ENCODE results near the gene KCNF1.

DNA sequence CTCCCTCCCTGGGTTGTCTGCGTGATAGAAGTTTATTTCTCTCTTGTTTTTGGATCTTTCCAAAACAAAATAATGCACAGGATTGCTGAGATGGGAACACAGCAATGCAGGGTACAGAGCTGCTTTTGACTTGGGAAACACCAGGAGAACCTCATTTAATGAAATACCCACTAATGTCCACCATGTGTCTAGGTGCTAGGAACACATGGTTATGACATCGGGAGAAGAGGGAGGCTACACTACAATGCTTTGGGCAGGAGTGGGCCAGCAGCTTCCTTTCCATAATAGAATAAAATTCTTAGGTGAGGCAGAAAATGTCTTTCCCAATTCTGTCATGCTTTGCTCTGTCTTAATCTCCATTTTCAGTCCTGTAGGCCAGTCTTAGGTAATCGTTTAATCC lies 29.2 kb upstream of the KCNF1 start:
- TF ChIP-seq POLR2A (IDR thresholded peaks at IDR 0.05; ENCODE audit: borderline replicate concordance, extremely low read depth, insufficient read depth, insufficient read length): no peak
- TF ChIP-seq CEBPB (IDR thresholded peaks at IDR 0.05; ENCODE audit: low read depth): no peak
- TF ChIP-seq, protein P1, sequence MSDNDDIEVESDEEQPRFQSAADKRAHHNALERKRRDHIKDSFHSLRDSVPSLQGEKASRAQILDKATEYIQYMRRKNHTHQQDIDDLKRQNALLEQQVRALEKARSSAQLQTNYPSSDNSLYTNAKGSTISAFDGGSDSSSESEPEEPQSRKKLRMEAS (IDR thresholded peaks at IDR 0.05): no peak
- TF ChIP-seq ZFX (IDR thresholded peaks at IDR 0.05): no peak
- TF ChIP-seq, protein P2, sequence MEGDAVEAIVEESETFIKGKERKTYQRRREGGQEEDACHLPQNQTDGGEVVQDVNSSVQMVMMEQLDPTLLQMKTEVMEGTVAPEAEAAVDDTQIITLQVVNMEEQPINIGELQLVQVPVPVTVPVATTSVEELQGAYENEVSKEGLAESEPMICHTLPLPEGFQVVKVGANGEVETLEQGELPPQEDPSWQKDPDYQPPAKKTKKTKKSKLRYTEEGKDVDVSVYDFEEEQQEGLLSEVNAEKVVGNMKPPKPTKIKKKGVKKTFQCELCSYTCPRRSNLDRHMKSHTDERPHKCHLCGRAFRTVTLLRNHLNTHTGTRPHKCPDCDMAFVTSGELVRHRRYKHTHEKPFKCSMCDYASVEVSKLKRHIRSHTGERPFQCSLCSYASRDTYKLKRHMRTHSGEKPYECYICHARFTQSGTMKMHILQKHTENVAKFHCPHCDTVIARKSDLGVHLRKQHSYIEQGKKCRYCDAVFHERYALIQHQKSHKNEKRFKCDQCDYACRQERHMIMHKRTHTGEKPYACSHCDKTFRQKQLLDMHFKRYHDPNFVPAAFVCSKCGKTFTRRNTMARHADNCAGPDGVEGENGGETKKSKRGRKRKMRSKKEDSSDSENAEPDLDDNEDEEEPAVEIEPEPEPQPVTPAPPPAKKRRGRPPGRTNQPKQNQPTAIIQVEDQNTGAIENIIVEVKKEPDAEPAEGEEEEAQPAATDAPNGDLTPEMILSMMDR (IDR thresholded peaks at IDR 0.05 in 2 of 3, conservative IDR thresholded peaks at IDR 0.05 in 1 of 3; ENCODE audit: borderline replicate concordance in 1 of 3, insufficient read depth in 1 of 3, low read depth in 2 of 3, low read length in 2 of 3): no peak
- TF ChIP-seq EGR1 (IDR thresholded peaks at IDR 0.05; ENCODE audit: low read depth): no peak
- no peak for TF ChIP-seq EZH2 (IDR thresholded peaks at IDR 0.05)
- no peak for TF ChIP-seq SIN3A (IDR thresholded peaks at IDR 0.05; ENCODE audit: low read depth)
- TF ChIP-seq CBX3 (IDR thresholded peaks at IDR 0.05; ENCODE audit: low read depth): no peak
- TF ChIP-seq, protein P3, sequence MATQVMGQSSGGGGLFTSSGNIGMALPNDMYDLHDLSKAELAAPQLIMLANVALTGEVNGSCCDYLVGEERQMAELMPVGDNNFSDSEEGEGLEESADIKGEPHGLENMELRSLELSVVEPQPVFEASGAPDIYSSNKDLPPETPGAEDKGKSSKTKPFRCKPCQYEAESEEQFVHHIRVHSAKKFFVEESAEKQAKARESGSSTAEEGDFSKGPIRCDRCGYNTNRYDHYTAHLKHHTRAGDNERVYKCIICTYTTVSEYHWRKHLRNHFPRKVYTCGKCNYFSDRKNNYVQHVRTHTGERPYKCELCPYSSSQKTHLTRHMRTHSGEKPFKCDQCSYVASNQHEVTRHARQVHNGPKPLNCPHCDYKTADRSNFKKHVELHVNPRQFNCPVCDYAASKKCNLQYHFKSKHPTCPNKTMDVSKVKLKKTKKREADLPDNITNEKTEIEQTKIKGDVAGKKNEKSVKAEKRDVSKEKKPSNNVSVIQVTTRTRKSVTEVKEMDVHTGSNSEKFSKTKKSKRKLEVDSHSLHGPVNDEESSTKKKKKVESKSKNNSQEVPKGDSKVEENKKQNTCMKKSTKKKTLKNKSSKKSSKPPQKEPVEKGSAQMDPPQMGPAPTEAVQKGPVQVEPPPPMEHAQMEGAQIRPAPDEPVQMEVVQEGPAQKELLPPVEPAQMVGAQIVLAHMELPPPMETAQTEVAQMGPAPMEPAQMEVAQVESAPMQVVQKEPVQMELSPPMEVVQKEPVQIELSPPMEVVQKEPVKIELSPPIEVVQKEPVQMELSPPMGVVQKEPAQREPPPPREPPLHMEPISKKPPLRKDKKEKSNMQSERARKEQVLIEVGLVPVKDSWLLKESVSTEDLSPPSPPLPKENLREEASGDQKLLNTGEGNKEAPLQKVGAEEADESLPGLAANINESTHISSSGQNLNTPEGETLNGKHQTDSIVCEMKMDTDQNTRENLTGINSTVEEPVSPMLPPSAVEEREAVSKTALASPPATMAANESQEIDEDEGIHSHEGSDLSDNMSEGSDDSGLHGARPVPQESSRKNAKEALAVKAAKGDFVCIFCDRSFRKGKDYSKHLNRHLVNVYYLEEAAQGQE (IDR thresholded peaks at IDR 0.05; ENCODE audit: low read depth): no peak
- TF ChIP-seq ZNF274 (IDR thresholded peaks at IDR 0.05; ENCODE audit: low read depth, low read length): no peak
- no peak for TF ChIP-seq POLR2AphosphoS5 (IDR thresholded peaks at IDR 0.05; ENCODE audit: low read depth, low read length)
- TF ChIP-seq, protein P4, sequence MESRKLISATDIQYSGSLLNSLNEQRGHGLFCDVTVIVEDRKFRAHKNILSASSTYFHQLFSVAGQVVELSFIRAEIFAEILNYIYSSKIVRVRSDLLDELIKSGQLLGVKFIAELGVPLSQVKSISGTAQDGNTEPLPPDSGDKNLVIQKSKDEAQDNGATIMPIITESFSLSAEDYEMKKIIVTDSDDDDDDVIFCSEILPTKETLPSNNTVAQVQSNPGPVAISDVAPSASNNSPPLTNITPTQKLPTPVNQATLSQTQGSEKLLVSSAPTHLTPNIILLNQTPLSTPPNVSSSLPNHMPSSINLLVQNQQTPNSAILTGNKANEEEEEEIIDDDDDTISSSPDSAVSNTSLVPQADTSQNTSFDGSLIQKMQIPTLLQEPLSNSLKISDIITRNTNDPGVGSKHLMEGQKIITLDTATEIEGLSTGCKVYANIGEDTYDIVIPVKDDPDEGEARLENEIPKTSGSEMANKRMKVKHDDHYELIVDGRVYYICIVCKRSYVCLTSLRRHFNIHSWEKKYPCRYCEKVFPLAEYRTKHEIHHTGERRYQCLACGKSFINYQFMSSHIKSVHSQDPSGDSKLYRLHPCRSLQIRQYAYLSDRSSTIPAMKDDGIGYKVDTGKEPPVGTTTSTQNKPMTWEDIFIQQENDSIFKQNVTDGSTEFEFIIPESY (IDR thresholded peaks at IDR 0.05; ENCODE audit: extremely low read depth, insufficient replicate concordance, low read length): no peak

Data from HCT116 (cell line).